ENCODE results near the gene ACSF3. TPM values are rescaled to one million over a fixed set of nuclear protein-coding genes. Genes with fewer than 3 reads are reported as not detected.

The ACSF3 gene
- total and polyA plus RNA-seq, 2 of the 4 experiments (the other 2 are of a cell fraction) = 9.5 to 14.2 TPM

- no peak overlapping the region for H3K4me2 ChIP-seq (ENCODE audit: low read depth, low read length)
- ChIA-PET POLR2A (ENCODE audit: unreplicated experiment) (no interaction called here), CTCF (no interaction called here)
- no peak overlapping the region for H3K4ac ChIP-seq (ENCODE audit: low read depth, low read length)
- H4K5ac ChIP-seq (ENCODE audit: low read depth, low read length) = no peak overlapping the region
- no TSS peak for BruUV-seq (replicated peaks)
- no peak overlapping the region for H2BK15ac ChIP-seq (ENCODE audit: low read depth, low read length)
- no peaks in the 10 kb centered on the region for H3K36me3 ChIP-seq (ENCODE audit: control insufficient read depth, insufficient read depth, low read length)
- H3K4me3 ChIP-seq (ENCODE audit: insufficient read depth, low read depth, low read length) = no peak overlapping the region
- no peak overlapping the region for H4K91ac ChIP-seq (ENCODE audit: insufficient read depth, low read depth, low read length)
- H3K79me1 ChIP-seq (ENCODE audit: low read depth in 1 of 2, low read length in 2 of 2) = no peaks in the 10 kb centered on the region
- no peak overlapping the region for H3K27ac ChIP-seq (ENCODE audit: insufficient read depth, low read length)
- in situ Hi-C loops (cut with MboI; ENCODE audit: low sequenced_read_pairs) = no loop called here
- ATAC-seq (ENCODE audit: low read depth) (no peak), DNase-seq (no peak)
- peaks cover 37% of the 10 kb centered on the region for H3K27me3 ChIP-seq (ENCODE audit: control insufficient read depth, insufficient read depth, low read length)
- H3K18ac ChIP-seq (ENCODE audit: low read depth, low read length) = no peak overlapping the region
- no peak overlapping the region for H2AFZ ChIP-seq (replicated peaks; ENCODE audit: low read length, poor library complexity)
- dilution Hi-C loops (cut with HindIII; ENCODE audit: low sequenced_read_pairs, unreplicated experiment) = no loop called here
- H3K9ac ChIP-seq (ENCODE audit: low read depth, low read length) = no peak overlapping the region
- no peak overlapping the region for H4K8ac ChIP-seq (ENCODE audit: low read depth in 2 of 2, low read length in 2 of 2)
- intact Hi-C loops (cut with micrococcal nuclease) = no loop called here
- H4K20me1 ChIP-seq (ENCODE audit: insufficient read depth, low read length) = no peaks in the 10 kb centered on the region; the same call in 1 of the 2 replicates
- H2BK120ac ChIP-seq (ENCODE audit: low read depth, low read length) = no peak overlapping the region
- no peak overlapping the region for H2BK5ac ChIP-seq (ENCODE audit: low read depth, low read length, poor library complexity, severe bottlenecking)
- no peak overlapping the region for H3K56ac ChIP-seq (ENCODE audit: extremely low read depth, insufficient read depth, low read length)
- no peaks in the 10 kb centered on the region for H3K9me1 ChIP-seq (ENCODE audit: insufficient read depth, low read length)
- no peaks in the 10 kb centered on the region for H3K4me1 ChIP-seq (ENCODE audit: control insufficient read depth, insufficient read depth, low read length)
- H3K14ac ChIP-seq (replicated peaks; ENCODE audit: low read depth, low read length) = no peak overlapping the region
- no peak overlapping the region for H2AK5ac ChIP-seq (ENCODE audit: low read depth, low read length)
- no peak overlapping the region for H3K23ac ChIP-seq (ENCODE audit: low read depth, low read length)
- no peak overlapping the region for H2AK9ac ChIP-seq (replicated peaks; ENCODE audit: low read depth, low read length, poor library complexity)
- no peak overlapping the region for H2BK20ac ChIP-seq (ENCODE audit: low read depth, low read length)
- H3K9me3 ChIP-seq (ENCODE audit: control insufficient read depth, insufficient read depth, low read length) = no peaks in the 10 kb centered on the region
- TF ChIP-seq MXI1 (IDR thresholded peaks at IDR 0.05; ENCODE audit: borderline replicate concordance, low read depth, low read length) = no peak
- TF ChIP-seq, protein P1, sequence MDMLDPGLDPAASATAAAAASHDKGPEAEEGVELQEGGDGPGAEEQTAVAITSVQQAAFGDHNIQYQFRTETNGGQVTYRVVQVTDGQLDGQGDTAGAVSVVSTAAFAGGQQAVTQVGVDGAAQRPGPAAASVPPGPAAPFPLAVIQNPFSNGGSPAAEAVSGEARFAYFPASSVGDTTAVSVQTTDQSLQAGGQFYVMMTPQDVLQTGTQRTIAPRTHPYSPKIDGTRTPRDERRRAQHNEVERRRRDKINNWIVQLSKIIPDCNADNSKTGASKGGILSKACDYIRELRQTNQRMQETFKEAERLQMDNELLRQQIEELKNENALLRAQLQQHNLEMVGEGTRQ (IDR thresholded peaks at IDR 0.05; ENCODE audit: low read depth, low read length) = no peak
- TF ChIP-seq FOS (IDR thresholded peaks at IDR 0.05; ENCODE audit: low read depth, low read length) = no peak
- TF ChIP-seq, protein P2, sequence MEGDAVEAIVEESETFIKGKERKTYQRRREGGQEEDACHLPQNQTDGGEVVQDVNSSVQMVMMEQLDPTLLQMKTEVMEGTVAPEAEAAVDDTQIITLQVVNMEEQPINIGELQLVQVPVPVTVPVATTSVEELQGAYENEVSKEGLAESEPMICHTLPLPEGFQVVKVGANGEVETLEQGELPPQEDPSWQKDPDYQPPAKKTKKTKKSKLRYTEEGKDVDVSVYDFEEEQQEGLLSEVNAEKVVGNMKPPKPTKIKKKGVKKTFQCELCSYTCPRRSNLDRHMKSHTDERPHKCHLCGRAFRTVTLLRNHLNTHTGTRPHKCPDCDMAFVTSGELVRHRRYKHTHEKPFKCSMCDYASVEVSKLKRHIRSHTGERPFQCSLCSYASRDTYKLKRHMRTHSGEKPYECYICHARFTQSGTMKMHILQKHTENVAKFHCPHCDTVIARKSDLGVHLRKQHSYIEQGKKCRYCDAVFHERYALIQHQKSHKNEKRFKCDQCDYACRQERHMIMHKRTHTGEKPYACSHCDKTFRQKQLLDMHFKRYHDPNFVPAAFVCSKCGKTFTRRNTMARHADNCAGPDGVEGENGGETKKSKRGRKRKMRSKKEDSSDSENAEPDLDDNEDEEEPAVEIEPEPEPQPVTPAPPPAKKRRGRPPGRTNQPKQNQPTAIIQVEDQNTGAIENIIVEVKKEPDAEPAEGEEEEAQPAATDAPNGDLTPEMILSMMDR (conservative IDR thresholded peaks at IDR 0.05; ENCODE audit: low read depth, low read length) = no peak
- no peak for TF ChIP-seq CHD1 (IDR thresholded peaks at IDR 0.05; ENCODE audit: low read depth, low read length)
- no peak for TF ChIP-seq ELK1 (IDR thresholded peaks at IDR 0.05; ENCODE audit: borderline replicate concordance, low read depth, low read length)
- TF ChIP-seq BHLHE40 (IDR thresholded peaks at IDR 0.05; ENCODE audit: low read depth, low read length) = no peak
- TF ChIP-seq NFE2L2 (IDR thresholded peaks at IDR 0.05; ENCODE audit: low read depth, low read length) = no peak
- no peak for TF ChIP-seq RFX5 (IDR thresholded peaks at IDR 0.05; ENCODE audit: low read depth, low read length)
- no peak for TF ChIP-seq RAD21 (IDR thresholded peaks at IDR 0.05; ENCODE audit: low read length)
- 55% methylated on average over 8 of the region's 12 CpGs; no CpG with 5 or more reads in 1 of the 2 experiments for WGBS, 2 experiments (ENCODE audit: extremely low coverage in 2 of 2, insufficient read length in 1 of 2)
Measured at GRCh38 chr16:89045181-89045815, 48.4 kb upstream of the ACSF3 start.
